ENCODE results near the gene ABHD2.
"Not testable (repeated sequence)": the region's sequence is repeated elsewhere in the genome, so short reads cannot be mapped to it uniquely, and the experiment has no call there.

ABHD2 gene

GRCh38 chr15:89114990-89115389 lies 26.7 kb downstream of the ABHD2 start:
- DNase-seq (ENCODE audit: low spot score): no peak
- peaks cover 33% of the 10 kb centered on the region for H3K36me3 Mint-ChIP-seq (ENCODE audit: low read depth)
- H3K27me3 Mint-ChIP-seq (ENCODE audit: low read depth): no peaks in the 10 kb centered on the region
- no peak overlapping the region for H3K4me3 Mint-ChIP-seq
- H3K9me3 Mint-ChIP-seq: no peaks in the 10 kb centered on the region
- H3K4me1 Mint-ChIP-seq (ENCODE audit: low read depth): peaks cover 10% of the 10 kb centered on the region
- no peak overlapping the region for H3K27ac Mint-ChIP-seq

DNA sequence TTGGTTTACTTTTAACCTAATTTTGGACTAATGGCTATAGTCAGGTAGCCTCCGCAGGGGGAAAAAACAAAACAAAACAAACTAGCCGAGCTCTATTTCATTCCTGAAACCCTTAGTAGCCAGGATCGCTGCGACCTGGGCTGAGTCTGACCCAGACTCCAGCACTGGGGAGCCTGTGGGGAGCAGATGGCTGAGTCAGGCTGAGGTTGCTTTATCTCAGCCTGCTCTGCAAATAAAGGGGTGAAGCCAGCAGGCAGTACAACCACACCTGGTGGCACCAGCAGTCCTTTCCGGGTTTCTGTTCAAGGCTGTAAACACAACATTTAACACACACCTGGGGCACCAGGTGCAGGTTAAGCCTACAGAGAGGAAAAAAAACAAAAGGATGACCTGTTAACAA lies 27.3 kb downstream of the ABHD2 start:
- Mint-ChIP-seq H3K36me3 (ENCODE audit: low read depth) (peaks cover 35% of the 10 kb centered on the region), H3K4me1 (ENCODE audit: low read depth) (peaks cover 10% of the 10 kb centered on the region), H3K4me3 (no peak overlapping the region), H3K27me3 (ENCODE audit: low read depth) (no peaks in the 10 kb centered on the region), H3K27ac (no peak overlapping the region), H3K9me3 (no peaks in the 10 kb centered on the region)
- no peak for DNase-seq (ENCODE audit: low spot score)

GRCh38 chr15:89116404-89116803 lies 28.1 kb downstream of the ABHD2 start:
- H3K4me1 Mint-ChIP-seq (ENCODE audit: low read depth): peaks cover 8% of the 10 kb centered on the region
- H3K27ac Mint-ChIP-seq: no peak overlapping the region
- no peaks in the 10 kb centered on the region for H3K9me3 Mint-ChIP-seq
- no peak for DNase-seq (ENCODE audit: low spot score)
- H3K27me3 Mint-ChIP-seq (ENCODE audit: low read depth): no peaks in the 10 kb centered on the region
- H3K4me3 Mint-ChIP-seq: no peak overlapping the region
- peaks cover 37% of the 10 kb centered on the region for H3K36me3 Mint-ChIP-seq (ENCODE audit: low read depth)

DNA sequence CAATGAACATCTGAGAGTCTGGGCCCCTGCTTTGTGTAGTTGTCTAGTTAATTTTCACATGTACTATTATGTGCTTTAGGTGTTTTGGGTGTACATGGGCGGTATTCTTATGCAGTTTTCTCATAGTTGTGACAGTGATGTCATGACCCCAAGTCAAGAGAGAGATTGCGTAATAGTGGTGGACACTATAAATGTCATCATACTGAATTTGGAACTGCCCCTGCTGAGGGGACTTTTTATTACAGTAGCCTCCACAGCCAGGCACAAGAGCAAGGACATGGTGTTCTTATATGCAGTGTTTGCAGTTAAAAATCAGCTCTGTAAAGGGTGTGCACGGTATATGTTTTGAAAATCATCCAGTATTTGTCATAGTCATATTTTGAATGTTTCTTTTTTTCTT lies 29.5 kb downstream of the ABHD2 start:
- H3K9me3 Mint-ChIP-seq: no peaks in the 10 kb centered on the region
- no peak for DNase-seq (ENCODE audit: low spot score)
- H3K27me3 Mint-ChIP-seq (ENCODE audit: low read depth): no peaks in the 10 kb centered on the region
- peaks cover 2% of the 10 kb centered on the region for H3K4me1 Mint-ChIP-seq (ENCODE audit: low read depth)
- peaks cover 40% of the 10 kb centered on the region for H3K36me3 Mint-ChIP-seq (ENCODE audit: low read depth)
- no peak overlapping the region for H3K4me3 Mint-ChIP-seq
- H3K27ac Mint-ChIP-seq: no peak overlapping the region

- Mint-ChIP-seq H3K27ac (no peak overlapping the region), H3K27me3 (ENCODE audit: low read depth) (no peaks in the 10 kb centered on the region), H3K36me3 (ENCODE audit: low read depth) (peaks cover 45% of the 10 kb centered on the region), H3K4me3 (no peak overlapping the region), H3K9me3 (no peaks in the 10 kb centered on the region), H3K4me1 (ENCODE audit: low read depth) (peaks cover 2% of the 10 kb centered on the region)
- no peak for DNase-seq (ENCODE audit: low spot score)
These were observed 30.3 kb downstream of the ABHD2 start for GRCh38 chr15:89118481-89118989.

- no peak for DNase-seq (ENCODE audit: low spot score)
- Mint-ChIP-seq H3K9me3 (no peaks in the 10 kb centered on the region), H3K36me3 (ENCODE audit: low read depth) (peaks cover 49% of the 10 kb centered on the region), H3K27ac (no peak overlapping the region), H3K4me3 (no peak overlapping the region), H3K27me3 (ENCODE audit: low read depth) (no peaks in the 10 kb centered on the region), H3K4me1 (ENCODE audit: low read depth) (peaks cover 1% of the 10 kb centered on the region)
These were observed 31.5 kb downstream of the ABHD2 start for GRCh38 chr15:89119489-89120478.

GRCh38 chr15:89120479-89121000 lies 32.3 kb downstream of the ABHD2 start:
- H3K4me3 Mint-ChIP-seq; DNase-seq (ENCODE audit: low spot score); H3K27ac Mint-ChIP-seq; H3K4me1 Mint-ChIP-seq (ENCODE audit: low read depth); H3K27me3 Mint-ChIP-seq (ENCODE audit: low read depth); H3K9me3 Mint-ChIP-seq: not testable (repeated sequence)
- peaks cover 45% of the 10 kb centered on the region for H3K36me3 Mint-ChIP-seq (ENCODE audit: low read depth)

DNA sequence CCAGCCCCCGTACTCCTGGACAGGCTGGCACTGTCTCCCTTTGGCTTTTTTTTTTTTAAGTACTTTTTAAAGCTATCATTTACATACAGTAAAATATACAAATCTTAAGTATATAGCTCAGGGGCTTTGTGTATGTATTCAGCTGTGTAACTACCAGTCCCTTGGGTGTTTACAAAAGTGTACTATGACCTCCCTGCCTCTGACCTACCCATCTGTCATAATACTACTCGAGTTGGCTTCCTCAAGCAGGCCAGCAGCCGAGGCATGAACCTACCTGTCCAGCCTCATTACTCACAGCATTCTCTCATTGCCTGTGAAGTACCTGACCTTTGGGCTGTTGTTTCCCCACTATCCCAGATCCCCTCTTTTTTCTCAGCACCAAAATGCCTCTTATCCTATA lies 33.2 kb downstream of the ABHD2 start:
- no peaks in the 10 kb centered on the region for H3K27me3 Mint-ChIP-seq (ENCODE audit: low read depth)
- H3K36me3 Mint-ChIP-seq (ENCODE audit: low read depth): peaks cover 47% of the 10 kb centered on the region
- no peaks in the 10 kb centered on the region for H3K9me3 Mint-ChIP-seq
- H3K27ac Mint-ChIP-seq: no peak overlapping the region
- H3K4me1 Mint-ChIP-seq (ENCODE audit: low read depth): peaks cover 2% of the 10 kb centered on the region
- no peak overlapping the region for H3K4me3 Mint-ChIP-seq
- DNase-seq (ENCODE audit: low spot score): no peak

DNA sequence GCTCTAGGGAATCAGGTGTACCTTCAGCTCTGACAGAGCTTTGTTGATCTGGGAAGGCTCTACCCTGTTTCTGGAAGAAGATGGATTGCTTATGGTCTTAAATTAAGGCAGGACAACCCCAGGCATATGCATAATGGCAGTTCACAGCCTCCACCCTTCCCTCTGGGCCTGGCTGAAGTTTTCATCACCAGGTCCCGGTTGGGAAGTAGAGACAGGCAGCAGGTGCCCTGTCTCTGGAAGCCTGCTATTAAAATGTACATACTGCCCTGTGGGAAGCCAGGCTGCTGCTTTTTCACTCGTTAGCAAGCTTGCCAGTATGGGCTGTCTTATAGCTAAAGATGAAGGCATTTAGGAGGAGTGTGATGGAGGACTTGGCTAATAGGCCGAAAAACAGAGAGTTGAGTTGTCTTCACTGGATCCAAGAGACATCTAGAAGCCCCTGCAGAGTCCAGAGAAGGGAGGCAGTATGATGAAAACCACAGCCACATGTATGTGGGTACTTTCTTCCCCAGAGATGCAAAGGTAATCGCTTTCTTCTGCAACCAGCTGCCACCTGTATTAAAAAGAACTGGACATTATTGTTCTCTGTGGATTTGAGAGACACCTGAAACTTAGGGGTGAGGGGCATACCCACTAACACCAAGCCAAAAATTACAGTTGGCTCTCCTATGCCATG lies 34.4 kb downstream of the ABHD2 start:
- no peak overlapping the region for H3K27ac Mint-ChIP-seq
- peaks cover 39% of the 10 kb centered on the region for H3K36me3 Mint-ChIP-seq (ENCODE audit: low read depth)
- no peaks in the 10 kb centered on the region for H3K27me3 Mint-ChIP-seq (ENCODE audit: low read depth)
- H3K9me3 Mint-ChIP-seq: no peaks in the 10 kb centered on the region
- DNase-seq (ENCODE audit: low spot score): no peak
- H3K4me1 Mint-ChIP-seq (ENCODE audit: low read depth): peaks cover 2% of the 10 kb centered on the region
- H3K4me3 Mint-ChIP-seq: no peak overlapping the region

DNA sequence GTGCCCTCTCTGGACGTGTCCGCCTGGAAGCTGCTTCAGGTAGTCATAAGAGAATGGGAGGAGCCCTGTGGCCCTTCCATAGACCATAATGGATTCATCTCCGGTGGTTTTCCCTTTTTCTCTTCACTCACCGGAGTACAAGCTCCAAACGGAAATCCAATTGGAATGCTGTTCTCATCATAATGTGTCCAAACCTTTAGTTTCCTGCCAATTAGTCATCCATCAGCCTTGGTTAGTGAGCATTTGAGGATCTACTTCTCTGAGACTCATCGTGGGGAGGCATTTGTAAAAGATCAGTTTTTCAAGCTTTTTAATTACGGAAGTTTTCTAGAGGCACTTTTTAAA lies 34.9 kb downstream of the ABHD2 start:
- H3K4me1 Mint-ChIP-seq (ENCODE audit: low read depth): peaks cover 2% of the 10 kb centered on the region
- peaks cover 38% of the 10 kb centered on the region for H3K36me3 Mint-ChIP-seq (ENCODE audit: low read depth)
- no peaks in the 10 kb centered on the region for H3K9me3 Mint-ChIP-seq
- no peak overlapping the region for H3K27ac Mint-ChIP-seq
- H3K4me3 Mint-ChIP-seq: no peak overlapping the region
- no peak for DNase-seq (ENCODE audit: low spot score)
- H3K27me3 Mint-ChIP-seq (ENCODE audit: low read depth): no peaks in the 10 kb centered on the region

DNA sequence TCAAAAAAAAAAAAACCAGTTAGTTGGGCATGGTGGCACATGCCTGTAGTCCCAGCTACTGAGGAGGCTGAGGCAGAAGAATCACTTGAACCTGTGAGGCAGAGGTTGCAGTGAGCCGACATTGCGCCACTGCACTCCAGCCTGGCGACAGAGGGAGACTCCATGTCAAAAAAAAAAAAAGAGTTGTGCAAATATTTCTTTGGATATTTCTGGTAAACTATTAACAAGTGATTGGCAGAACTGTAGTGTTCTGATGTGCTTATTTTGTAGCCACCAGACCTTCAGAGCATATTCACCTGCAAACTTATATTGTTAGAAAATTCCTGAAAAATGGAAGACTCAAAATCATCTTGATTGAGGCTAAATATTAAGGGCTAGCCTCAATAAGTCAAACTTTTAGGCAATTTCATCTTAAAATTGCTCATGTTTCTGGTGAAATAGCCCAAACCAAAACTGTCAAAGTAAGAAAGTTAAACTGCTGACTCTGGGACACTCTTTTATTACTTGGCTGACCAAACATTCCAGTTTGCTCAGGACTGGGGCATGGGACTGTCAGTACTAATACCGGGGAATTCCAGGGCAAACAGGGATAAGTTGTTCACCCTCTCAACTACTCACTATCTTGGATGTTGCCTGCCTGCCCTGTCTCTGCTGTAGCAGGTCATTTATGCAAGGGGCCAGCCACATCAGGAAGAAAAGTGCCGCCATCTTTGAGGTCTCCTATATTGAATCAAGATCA lies 37.0 kb downstream of the ABHD2 start:
- Mint-ChIP-seq H3K9me3 (no peaks in the 10 kb centered on the region), H3K36me3 (ENCODE audit: low read depth) (peaks cover 25% of the 10 kb centered on the region), H3K27me3 (ENCODE audit: low read depth) (no peaks in the 10 kb centered on the region), H3K4me1 (ENCODE audit: low read depth) (peaks cover 2% of the 10 kb centered on the region), H3K4me3 (no peak overlapping the region), H3K27ac (no peak overlapping the region)
- no peak for DNase-seq (ENCODE audit: low spot score)

- H3K36me3 Mint-ChIP-seq (ENCODE audit: low read depth): peaks cover 25% of the 10 kb centered on the region
- no peak overlapping the region for H3K4me3 Mint-ChIP-seq
- no peak overlapping the region for H3K27ac Mint-ChIP-seq
- H3K4me1 Mint-ChIP-seq (ENCODE audit: low read depth): peaks cover 5% of the 10 kb centered on the region
- H3K9me3 Mint-ChIP-seq: no peaks in the 10 kb centered on the region
- DNase-seq (ENCODE audit: low spot score): no peak
- no peaks in the 10 kb centered on the region for H3K27me3 Mint-ChIP-seq (ENCODE audit: low read depth)
These were observed 37.8 kb downstream of the ABHD2 start for GRCh38 chr15:89126009-89126408.

DNA sequence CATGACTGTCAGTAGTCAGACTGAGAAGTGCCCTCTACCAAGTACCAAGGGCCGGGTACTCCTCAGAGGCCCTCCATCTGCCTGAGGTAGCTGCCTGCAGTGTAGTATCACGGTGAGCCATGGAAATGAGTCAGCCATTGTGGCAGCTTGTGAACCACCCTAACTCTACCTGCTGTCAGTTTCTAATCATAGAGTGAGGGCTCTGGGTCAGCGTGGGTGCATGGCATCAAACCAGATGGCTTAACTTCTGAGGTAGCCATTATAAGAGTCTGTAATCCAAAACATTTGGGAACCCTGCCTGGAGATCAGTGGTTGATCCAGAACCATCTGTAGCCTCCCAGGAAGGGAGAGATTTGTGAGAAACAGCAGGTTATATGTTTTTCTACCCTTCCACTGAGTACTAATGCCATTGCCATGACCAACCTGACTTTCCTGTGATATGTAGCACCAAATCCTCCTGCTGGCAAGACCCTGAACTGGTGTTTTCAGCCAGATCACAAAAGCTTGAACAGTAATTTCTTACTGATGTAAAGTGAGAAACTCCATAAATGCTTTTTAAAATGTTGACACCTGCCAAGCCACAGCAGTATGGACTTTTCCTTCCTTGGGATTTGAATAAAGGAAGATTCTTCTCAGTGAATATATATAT lies 38.9 kb downstream of the ABHD2 start:
- H3K36me3 Mint-ChIP-seq (ENCODE audit: low read depth): peaks cover 28% of the 10 kb centered on the region

More for the DNA sequence above, 38.9 kb downstream of the ABHD2 start:
- no peak overlapping the region for H3K4me3 Mint-ChIP-seq
- H3K9me3 Mint-ChIP-seq: no peaks in the 10 kb centered on the region
- no peaks in the 10 kb centered on the region for H3K27me3 Mint-ChIP-seq (ENCODE audit: low read depth)
- no peak overlapping the region for H3K27ac Mint-ChIP-seq
- no peak for DNase-seq (ENCODE audit: low spot score)
- H3K4me1 Mint-ChIP-seq (ENCODE audit: low read depth): peaks cover 7% of the 10 kb centered on the region

All from T-helper 2 cell treated with Interferon-gamma antibody and Interleukin-4, amounts not matched to agents 5 μg/mL and 100 μg/mL, for 36 hours (primary cell).